Measurements from ENCODE around the gene RNASE7. TPM values are rescaled to one million over a fixed set of nuclear protein-coding genes. Genes with fewer than 3 reads are reported as not detected.
A peak's percentile ranks its signal among the peaks of the same experiment; 100 is the strongest.
"Not testable (repeated sequence)": the region's sequence is repeated elsewhere in the genome, so short reads cannot be mapped to it uniquely, and the experiment has no call there.

Gene RNASE7
- under 1 TPM in 1 of 3 donors, not detected in 2; 0.07 TPM for polyA plus RNA-seq

GRCh38 chr14:21041676-21042433 is at the start of gene RNASE7:
RNASE7 (plus strand) TSS chr14:21042362; CDS start chr14:21042993, 631 bp downstream.
- no peak within 1 kb of the TSS for H3K27ac ChIP-seq (ENCODE audit: low read depth, low read length)
- 66 to 78% (median 75%) methylated on average over 11 of the region's 11 CpGs for WGBS, 3 donors

- 73 to 92% (median 89%) methylated on average over 14 of the region's 14 CpGs for WGBS, 3 donors
Measured at GRCh38 chr14:20996521-20996920, 45.6 kb upstream of the RNASE7 start.

GRCh38 chr14:20997115-20997514 is 45.0 kb upstream of the RNASE7 start:
- no peak overlapping the region for H3K27ac ChIP-seq (ENCODE audit: low read depth, low read length)
- 50 to 68% (median 68%) methylated on average over 4 of the region's 4 CpGs for WGBS, 3 donors

More at GRCh38 chr14:20996521-20996920, 45.6 kb upstream of the RNASE7 start:
- H3K27ac ChIP-seq (ENCODE audit: low read depth, low read length) = no peak overlapping the region

- no peak overlapping the region for H3K27ac ChIP-seq (ENCODE audit: low read depth, low read length)
- WGBS, 3 donors = 61 to 85% (median 84%) methylated on average over 6 of the region's 6 CpGs
Measured at GRCh38 chr14:20997564-20997963, 44.6 kb upstream of the RNASE7 start.

- H3K27ac ChIP-seq (ENCODE audit: low read depth, low read length) = no peak overlapping the region
- WGBS, 3 donors = 75 to 83% (median 77%) methylated on average over 3 of the region's 3 CpGs
Measured at GRCh38 chr14:20998139-20998538, 44.0 kb upstream of the RNASE7 start.

- WGBS, 3 donors = 52 to 58% (median 52%) methylated on average over 6 of the region's 6 CpGs
- H3K27ac ChIP-seq (ENCODE audit: low read depth, low read length) = no peak within 1 kb of the TSS
Measured at GRCh38 chr14:20998674-20999366, 43.3 kb upstream of the RNASE7 start, which contains the start of gene SLC39A2. SLC39A2 (plus strand) TSS chr14:20999293; CDS start chr14:20999447, 154 bp downstream.

GRCh38 chr14:20999591-20999990 is 42.6 kb upstream of the RNASE7 start:
- no peak overlapping the region for H3K27ac ChIP-seq (ENCODE audit: low read depth, low read length)
- 76 to 80% (median 76%) methylated on average over 4 of the region's 4 CpGs for whole genome bisulfite sequencing, 3 donors

GRCh38 chr14:21001218-21001617 is 40.9 kb upstream of the RNASE7 start:
- 75 to 81% (median 77%) methylated on average over 7 of the region's 7 CpGs for WGBS, 3 donors
- no peak overlapping the region for H3K27ac ChIP-seq (ENCODE audit: low read depth, low read length)

GRCh38 chr14:21003788-21004346 is 38.3 kb upstream of the RNASE7 start:
- no peak overlapping the region for H3K27ac ChIP-seq (ENCODE audit: low read depth, low read length)
- WGBS, 3 donors = 87% methylated on average over 14 of the region's 14 CpGs

GRCh38 chr14:21009721-21010120 is 32.4 kb upstream of the RNASE7 start:
- not testable (repeated sequence) for H3K27ac ChIP-seq (ENCODE audit: low read depth, low read length)
- 67 to 80% (median 74%) methylated on average over 3 of the region's 3 CpGs for WGBS, 3 donors

GRCh38 chr14:21011136-21011535 is 31.0 kb upstream of the RNASE7 start:
- WGBS, 3 donors = 78 to 88% (median 83%) methylated on average over 1 of the region's 1 CpG

GRCh38 chr14:21014761-21015190 is 27.4 kb upstream of the RNASE7 start:
- 0 to 1% (median 1%) methylated on average over 4 of the region's 4 CpGs for WGBS, 3 donors
- H3K27ac ChIP-seq (ENCODE audit: low read depth, low read length) = no peak overlapping the region

More at GRCh38 chr14:21011136-21011535, 31.0 kb upstream of the RNASE7 start:
- no peak overlapping the region for H3K27ac ChIP-seq (ENCODE audit: low read depth, low read length)

GRCh38 chr14:21015312-21015711 is 26.9 kb upstream of the RNASE7 start:
- no peak overlapping the region for H3K27ac ChIP-seq (ENCODE audit: low read depth, low read length)
- 56 to 81% (median 61%) methylated on average over 6 of the region's 6 CpGs for WGBS, 3 donors

GRCh38 chr14:21016413-21017190 is 25.6 kb upstream of the RNASE7 start:
- 56 to 75% (median 57%) methylated on average over 9 of the region's 9 CpGs for WGBS, 3 donors
- H3K27ac ChIP-seq (ENCODE audit: low read depth, low read length) = peak overlapping the region; percentile 20

GRCh38 chr14:21017528-21018245 is 24.5 kb upstream of the RNASE7 start:
- H3K27ac ChIP-seq (ENCODE audit: low read depth, low read length) = no peak overlapping the region
- 73 to 83% (median 74%) methylated on average over 28 of the region's 28 CpGs for WGBS, 3 donors

GRCh38 chr14:21018286-21018685 is 23.9 kb upstream of the RNASE7 start:
- WGBS, 3 donors = 68 to 88% (median 80%) methylated on average over 7 of the region's 7 CpGs
- H3K27ac ChIP-seq (ENCODE audit: low read depth, low read length) = no peak overlapping the region

GRCh38 chr14:21018781-21019180 is 23.4 kb upstream of the RNASE7 start:
- H3K27ac ChIP-seq (ENCODE audit: low read depth, low read length) = no peak overlapping the region
- WGBS, 3 donors = 90 to 96% (median 94%) methylated on average over 3 of the region's 3 CpGs

GRCh38 chr14:21019366-21019765 is 22.8 kb upstream of the RNASE7 start:
- no peak overlapping the region for H3K27ac ChIP-seq (ENCODE audit: low read depth, low read length)
- WGBS, 3 donors = 33 to 90% (median 52%) methylated on average over 1 of the region's 1 CpG

Data from adipose tissue (tissue), 3 donors.